GM13977 (cell line): ENCODE data around the gene KCNQ1.
A peak's percentile ranks its signal among the peaks of the same experiment; 100 is the strongest.

Experiments used
- DNase-seq: peaks from one replicate; pipeline ENCODE4 v3.0.0; 2012; ENCODE audit warnings: low spot score
- CTCF ChIP-seq: IDR thresholded peaks from 2 replicates; pipeline ENCODE4 v1.5.1; 2012; ENCODE audit warnings: mild to moderate bottlenecking, control low read depth; ENCODE audit not compliant: insufficient read depth; ENCODE audit errors: extremely low read depth, missing control alignments
- in situ Hi-C: fragments of 300-500 bp; cut with MboI; formaldehyde crosslinking; loops from one replicate; pipeline ENCODE4 v1.12.0; 2022; ENCODE audit warnings: low sequenced_read_pairs, low pct_unique_long_range_greater_than_20kb, mixed read lengths, inconsistent platforms; ENCODE audit not compliant: unreplicated experiment

Gene KCNQ1

DNA sequence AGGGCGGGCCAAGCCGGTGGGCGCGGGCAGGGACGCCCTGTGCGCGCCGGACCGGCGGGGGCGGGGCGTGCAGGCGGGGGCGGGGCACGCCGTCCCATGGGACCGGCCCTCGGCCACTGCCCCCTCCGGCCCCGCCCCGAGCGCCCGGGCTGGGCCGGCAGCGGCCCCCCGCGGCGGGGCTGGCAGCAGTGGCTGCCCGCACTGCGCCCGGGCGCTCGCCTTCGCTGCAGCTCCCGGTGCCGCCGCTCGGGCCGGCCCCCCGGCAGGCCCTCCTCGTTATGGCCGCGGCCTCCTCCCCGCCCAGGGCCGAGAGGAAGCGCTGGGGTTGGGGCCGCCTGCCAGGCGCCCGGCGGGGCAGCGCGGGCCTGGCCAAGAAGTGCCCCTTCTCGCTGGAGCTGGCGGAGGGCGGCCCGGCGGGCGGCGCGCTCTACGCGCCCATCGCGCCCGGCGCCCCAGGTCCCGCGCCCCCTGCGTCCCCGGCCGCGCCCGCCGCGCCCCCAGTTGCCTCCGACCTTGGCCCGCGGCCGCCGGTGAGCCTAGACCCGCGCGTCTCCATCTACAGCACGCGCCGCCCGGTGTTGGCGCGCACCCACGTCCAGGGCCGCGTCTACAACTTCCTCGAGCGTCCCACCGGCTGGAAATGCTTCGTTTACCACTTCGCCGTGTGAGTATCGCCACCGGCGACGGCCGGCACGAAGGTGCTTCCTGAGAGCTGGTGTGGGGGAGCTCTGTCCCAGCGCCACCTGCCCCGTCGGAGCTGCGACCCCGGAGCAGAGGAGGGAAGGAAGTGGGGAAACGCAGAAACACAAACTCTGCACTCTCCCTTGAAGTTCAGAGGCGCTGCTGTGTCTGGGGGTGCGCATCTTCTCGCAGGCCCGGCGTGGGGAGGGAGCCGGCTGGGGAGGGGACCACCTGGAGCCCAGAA is at the start of gene KCNQ1:
KCNQ1 (plus strand) TSS at position 188 of the 925 bp plus-strand sequence; CDS start at position 279, 91 bp downstream.
- peak; percentile 88 for DNase-seq
- in situ Hi-C loops, result no loop called here
- no peak for TF ChIP-seq CTCF

DNA sequence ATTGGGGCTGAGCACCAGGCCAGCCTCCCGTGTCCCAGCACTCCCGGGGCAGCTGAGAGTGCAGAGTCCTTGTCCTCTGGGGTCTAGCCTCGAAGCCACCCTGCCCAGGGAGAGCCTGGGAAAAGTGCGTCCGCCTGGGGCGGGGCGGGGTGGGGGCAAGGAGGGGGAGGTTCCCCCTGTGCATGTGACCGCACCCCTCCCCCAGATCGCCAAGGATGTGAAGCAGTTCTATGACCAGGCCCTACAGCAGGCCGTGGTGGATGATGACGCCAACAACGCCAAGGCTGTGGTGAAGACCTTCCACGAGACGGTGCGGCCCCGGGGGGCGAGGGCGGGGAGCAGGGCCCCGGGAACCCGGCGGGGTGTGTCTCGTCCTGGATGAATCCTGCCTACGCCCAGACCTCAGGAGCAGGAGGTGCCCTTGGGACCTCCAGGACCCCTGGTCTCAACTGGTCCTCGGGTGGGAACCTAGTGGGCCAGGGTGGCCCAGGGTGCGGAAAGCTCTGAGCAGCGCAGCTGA is 49.5 kb upstream of the KCNQ1 start:
- no peak for DNase-seq
- no peak for TF ChIP-seq CTCF
- in situ Hi-C loops, result no loop called here

- no peak for TF ChIP-seq CTCF
- no peak for DNase-seq
- in situ Hi-C loops, result no loop called here
These were observed 49.0 kb upstream of the KCNQ1 start for GRCh38 chr11:2395856-2396255.

GRCh38 chr11:2396471-2396870 is 48.3 kb upstream of the KCNQ1 start:
- no peak for DNase-seq
- in situ Hi-C loops, result no loop called here
- no peak for TF ChIP-seq CTCF

GRCh38 chr11:2397005-2397404 is 47.8 kb upstream of the KCNQ1 start:
- no peak for DNase-seq
- no peak for TF ChIP-seq CTCF
- in situ Hi-C loops, result no loop called here

DNA sequence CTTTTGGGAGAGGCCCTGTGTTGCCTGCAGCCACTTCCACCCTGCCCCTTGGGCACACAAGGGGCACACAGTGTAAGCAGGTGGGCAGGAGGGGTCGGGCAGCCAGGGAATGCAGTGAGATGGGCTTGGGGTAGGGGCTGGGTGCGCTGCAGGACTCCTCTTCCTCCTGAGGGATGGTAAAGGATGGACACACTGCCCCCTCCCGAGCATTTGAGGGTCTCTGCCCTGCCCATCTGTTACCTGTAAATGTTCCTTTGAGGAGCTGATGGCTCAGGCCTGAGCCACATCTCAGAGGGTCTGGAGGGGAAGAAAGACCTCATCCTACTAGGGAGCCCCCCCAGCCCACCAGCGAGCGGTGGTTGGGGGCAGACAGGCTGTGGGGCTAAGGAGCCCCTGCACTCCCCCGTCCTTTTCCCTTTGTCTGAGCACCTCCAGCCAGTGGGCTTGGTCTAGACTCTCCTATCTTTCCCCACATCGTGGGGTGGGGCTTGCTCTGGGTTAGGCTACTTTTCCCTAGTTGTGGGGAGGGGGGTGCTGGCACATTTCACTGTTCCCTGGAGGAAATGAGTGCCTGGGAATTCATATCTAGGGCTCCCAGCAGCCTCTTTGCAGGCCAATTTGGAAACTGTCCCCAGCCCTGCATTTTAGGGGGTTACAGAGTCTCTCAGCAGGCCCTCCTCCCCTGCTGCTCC is 46.0 kb upstream of the KCNQ1 start:
- in situ Hi-C loops, result no loop called here
- no peak for TF ChIP-seq CTCF
- no peak for DNase-seq
